ENCODE measurements around the gene OLFML2B.

OLFML2B gene

GRCh38 chr1:161945306-161946060 is 78.2 kb downstream of the OLFML2B start:
- no peak for DNase-seq (ENCODE audit: low read depth in 2 of 2)

- DNase-seq (ENCODE audit: low read depth in 2 of 2), result no peak
Measured at GRCh38 chr1:161944381-161944780, 79.3 kb downstream of the OLFML2B start.

- DNase-seq (ENCODE audit: low read depth in 2 of 2), result no peak
Measured at GRCh38 chr1:161943737-161944136, 79.9 kb downstream of the OLFML2B start.

GRCh38 chr1:161941726-161942436 is 81.8 kb downstream of the OLFML2B start:
- DNase-seq (ENCODE audit: low read depth in 2 of 2), result no peak

GRCh38 chr1:161940866-161941591 is 82.6 kb downstream of the OLFML2B start:
- DNase-seq (ENCODE audit: low read depth in 2 of 2), result no peak

- no peak for DNase-seq (ENCODE audit: low read depth in 2 of 2)
Measured at GRCh38 chr1:161936786-161937185, 86.9 kb downstream of the OLFML2B start.

- no peak for DNase-seq (ENCODE audit: low read depth in 2 of 2)
Measured at GRCh38 chr1:161935264-161935663, 88.4 kb downstream of the OLFML2B start.

- no peak for DNase-seq (ENCODE audit: low read depth in 2 of 2)
Measured at GRCh38 chr1:161933592-161934588, 89.8 kb downstream of the OLFML2B start.

Measured in stimulated activated CD8-positive, alpha-beta memory T cell treated with anti-CD3 and anti-CD28 coated beads, Interleukin-7, amount 100 ng/mL, for 1 hour (primary cell).